ENCODE data around the gene JPT1.

Gene JPT1

GRCh38 chr17:75103601-75104554, 50.4 kb downstream of the JPT1 start:
- no peak for DNase-seq

DNA sequence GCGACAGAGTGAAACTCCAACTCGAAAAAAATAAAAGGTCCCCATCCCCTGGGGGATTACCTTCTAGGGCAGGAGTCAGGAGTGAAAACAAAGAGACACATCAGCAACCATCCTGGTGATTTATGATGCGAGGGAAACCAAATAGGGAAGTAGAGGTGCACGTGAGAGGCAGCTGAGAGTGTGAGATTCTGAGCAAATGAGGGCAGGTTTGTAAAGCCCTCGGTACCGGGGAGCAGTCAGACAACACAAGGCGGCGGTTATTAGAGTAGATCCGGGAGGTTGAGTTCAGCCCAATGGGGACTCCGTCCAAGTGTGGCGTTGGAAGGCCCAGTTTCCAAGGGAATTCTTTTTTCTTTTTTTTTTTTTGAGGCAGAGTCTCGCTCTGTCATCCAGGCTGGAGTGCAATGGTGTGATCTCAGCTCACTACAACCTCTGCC, 51.9 kb downstream of the JPT1 start:
- DNase-seq = no peak

DNA sequence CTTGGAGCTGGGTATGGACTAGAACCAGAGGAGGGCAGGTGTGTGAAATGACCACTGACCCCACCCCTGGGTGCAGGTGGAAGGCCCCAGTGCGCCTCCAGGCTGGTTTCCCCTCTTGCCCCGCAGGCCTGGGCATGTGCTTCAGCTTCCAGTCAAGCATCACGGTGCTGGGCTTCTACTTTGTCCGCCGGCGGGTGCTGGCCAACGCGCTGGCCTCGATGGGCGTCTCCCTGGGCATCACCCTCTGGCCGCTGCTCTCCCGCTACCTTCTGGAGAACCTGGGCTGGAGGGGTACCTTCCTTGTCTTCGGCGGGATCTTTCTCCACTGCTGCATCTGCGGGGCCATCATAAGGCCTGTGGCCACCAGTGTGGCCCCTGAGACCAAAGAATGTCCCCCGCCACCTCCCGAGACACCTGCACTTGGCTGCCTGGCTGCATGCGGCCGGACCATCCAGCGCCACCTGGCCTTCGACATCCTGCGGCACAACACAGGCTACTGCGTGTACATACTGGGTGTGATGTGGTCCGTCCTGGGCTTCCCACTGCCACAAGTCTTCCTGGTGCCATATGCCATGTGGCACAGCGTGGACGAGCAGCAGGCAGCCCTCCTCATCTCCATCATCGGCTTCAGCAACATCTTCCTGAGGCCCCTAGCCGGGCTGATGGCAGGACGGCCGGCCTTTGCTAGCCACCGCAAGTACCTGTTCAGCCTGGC, 54.3 kb downstream of the JPT1 start:
- DNase-seq = no peak

- no peak for DNase-seq
Observed at GRCh38 chr17:75098861-75099260, 55.5 kb downstream of the JPT1 start.

DNA sequence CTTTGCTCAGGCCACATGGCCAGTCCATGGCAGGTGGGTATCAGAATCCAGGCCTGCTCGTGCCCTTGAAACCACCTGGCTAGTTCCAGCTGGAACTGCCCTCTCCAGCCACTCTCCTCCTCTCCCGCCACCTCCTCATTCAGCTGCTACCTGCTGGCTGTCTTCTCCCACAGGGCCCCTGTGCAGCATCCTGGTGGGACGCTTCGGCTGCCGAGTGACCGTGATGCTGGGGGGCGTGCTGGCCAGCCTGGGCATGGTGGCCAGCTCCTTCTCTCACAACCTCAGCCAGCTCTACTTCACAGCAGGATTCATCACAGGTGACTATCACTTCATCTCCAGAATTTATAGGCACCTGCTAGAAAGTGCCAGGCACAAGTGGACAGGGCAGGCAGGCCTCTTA, 56.4 kb downstream of the JPT1 start:
- DNase-seq = peak; percentile 41

- DNase-seq = peak; percentile 92
Observed at GRCh38 chr17:75096082-75096625, 58.2 kb downstream of the JPT1 start.

DNA sequence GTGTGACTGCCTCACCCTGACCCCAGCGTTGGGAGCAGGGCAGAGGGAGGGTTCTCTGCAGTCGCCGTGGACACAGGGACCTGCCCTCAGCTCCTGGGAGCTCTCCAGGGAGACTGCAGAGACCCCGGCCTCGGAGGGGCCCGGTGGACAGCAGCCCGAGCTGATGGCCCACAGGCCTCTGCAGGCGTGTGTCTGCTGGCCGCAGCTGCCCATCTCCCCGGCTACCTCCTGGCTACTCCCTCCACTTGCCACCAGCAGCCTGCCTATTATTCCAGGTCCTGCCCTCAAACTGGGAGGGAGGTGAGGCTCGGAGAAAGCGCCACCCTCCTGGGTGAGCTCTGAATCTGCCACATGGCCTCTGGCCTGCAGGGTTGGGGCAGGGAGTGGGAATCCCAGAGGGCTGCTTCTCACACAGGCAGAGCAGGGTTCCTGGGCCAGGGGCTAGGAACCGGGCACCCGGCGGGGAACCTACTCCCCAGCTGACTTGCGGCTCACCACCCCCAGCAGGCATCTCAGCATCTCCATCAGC, 59.4 kb downstream of the JPT1 start:
- DNase-seq = no peak

DNA sequence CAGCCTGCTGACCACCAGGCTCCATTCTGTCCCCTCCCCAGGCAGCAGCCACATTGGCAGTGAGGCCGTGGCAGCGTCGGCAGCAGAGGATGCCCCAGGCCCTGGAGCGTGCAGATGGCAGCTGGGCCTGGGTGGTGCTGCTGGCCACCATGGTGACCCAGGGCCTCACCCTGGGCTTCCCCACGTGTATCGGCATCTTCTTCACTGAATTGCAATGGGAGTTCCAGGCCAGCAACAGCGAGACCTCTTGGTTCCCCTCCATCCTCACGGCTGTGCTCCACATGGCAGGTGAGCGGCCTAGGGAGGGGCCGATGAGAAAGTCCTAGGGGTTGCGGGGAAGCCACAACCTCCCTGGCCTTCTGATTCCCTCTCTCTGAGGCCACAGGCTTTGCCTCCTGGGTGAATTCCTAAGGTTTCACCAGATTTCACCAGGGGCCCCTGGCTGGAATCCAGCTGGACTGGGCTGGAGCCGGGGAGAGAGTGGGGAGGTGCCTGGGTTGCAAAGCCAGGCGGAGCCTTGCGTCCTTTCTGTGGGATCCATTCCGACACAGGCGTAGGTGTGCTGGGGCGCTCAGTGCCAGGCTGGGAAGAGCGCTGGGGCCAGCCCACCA, 60.7 kb downstream of the JPT1 start:
- no peak for DNase-seq

GRCh38 chr17:75091855-75092327, 62.4 kb downstream of the JPT1 start:
- no peak for DNase-seq

GRCh38 chr17:75090871-75091854, 63.1 kb downstream of the JPT1 start:
- peak; percentile 31 for DNase-seq

DNA sequence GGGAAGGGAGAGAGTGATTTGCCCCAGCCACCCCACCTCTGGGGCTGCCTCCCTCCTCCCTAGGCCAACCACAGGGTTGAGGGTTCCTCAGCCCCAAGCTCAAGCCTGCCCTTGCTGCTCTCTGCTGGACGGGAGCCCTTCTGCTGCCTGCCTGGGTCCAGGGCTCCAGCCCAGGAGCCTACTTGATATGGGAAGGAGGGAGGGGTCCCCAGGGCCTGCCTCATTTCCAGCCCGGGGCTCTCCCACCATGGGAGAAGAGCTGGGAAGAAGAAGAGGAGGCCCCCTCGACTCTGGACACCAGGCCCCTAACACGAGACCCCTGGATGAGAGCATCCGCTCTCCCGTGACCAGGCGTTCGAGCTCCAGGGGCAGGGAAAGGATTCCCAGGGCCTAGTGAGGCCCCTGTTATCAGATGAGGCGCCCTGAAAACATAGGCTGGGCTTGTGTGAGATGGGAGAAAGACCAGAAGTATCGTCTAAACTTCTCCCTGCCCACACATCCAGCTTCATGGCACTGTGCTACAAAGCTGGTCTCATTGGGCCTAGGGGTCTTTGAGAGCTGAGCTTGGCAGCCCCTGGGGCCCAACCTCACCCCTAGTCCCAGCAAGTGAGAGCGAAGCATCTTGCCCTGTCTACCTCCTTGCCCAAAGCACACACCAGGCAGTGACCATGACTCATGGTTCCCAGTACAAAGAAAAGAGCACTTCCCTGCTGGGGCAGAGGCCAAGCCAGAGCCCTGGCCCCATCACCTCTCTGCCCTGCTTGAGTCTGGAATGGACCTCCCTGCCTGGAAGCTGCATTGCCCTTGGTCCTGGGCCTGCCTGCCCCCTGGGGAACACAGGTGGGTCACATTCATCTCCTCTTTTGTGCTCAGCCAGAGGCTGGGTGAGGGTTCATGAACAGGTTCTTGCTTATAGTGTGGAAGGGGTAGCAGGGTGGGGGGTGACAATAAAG, 65.6 kb downstream of the JPT1 start:
- peak; percentile 64 for DNase-seq

GRCh38 chr17:75087558-75088453, 66.5 kb downstream of the JPT1 start, which contains the start of gene SLC16A5:
TSS of gene SLC16A5 (plus strand) at chr17:75087954. CDS start at chr17:75093637, 5,683 bp downstream.
- peak; percentile 91 for DNase-seq

GRCh38 chr17:75087182-75087557, 67.1 kb downstream of the JPT1 start:
- DNase-seq = no peak

GRCh38 chr17:75086496-75087181, 67.7 kb downstream of the JPT1 start:
- no peak for DNase-seq

Measured in DMS53 (cell line).